IMR-90 (cell line): Measurements from ENCODE around the gene CPLX1. TPM values are rescaled to one million over a fixed set of nuclear protein-coding genes. Genes with fewer than 3 reads are reported as not detected.

Source experiments
- ATAC-seq: fragments of 200-7000 bp; cut with Tn5 transposase; 2 replicates; pipeline ENCODE4 v1.9.1; 2020; ENCODE audit warnings: low read depth, mild to moderate bottlenecking, moderate library complexity
- BruUV-seq: library from RNA; stranded (reverse); fragments of 400-500 nt; replicated peaks from 2 replicates; lab custom pipeline; 2021; lab: Mats Ljungman, UMichigan
- CTCF ChIA-PET: fragments of 300-600 bp; formaldehyde crosslinking; extraction: SDS; loops from one replicate; lab custom pipeline; 2021; ENCODE audit warnings: antibody characterized with exemption; lab: Yijun Ruan, JAX
- POLR2A ChIA-PET: fragments of 300-600 bp; sonication (Branson Sonifier 250); formaldehyde crosslinking; loops from one replicate; lab custom pipeline; 2022; ENCODE audit warnings: antibody characterized with exemption; ENCODE audit not compliant: unreplicated experiment; lab: Charles Lee
- DNase-seq: peaks from one replicate; pipeline ENCODE4 v3.0.0; 2013
- H2AFZ ChIP-seq: replicated peaks from 2 replicates; pipeline ENCODE3; 2013; ENCODE audit warnings: low read length, mild to moderate bottlenecking; ENCODE audit not compliant: poor library complexity
- H2AK5ac ChIP-seq: 2 replicates; pipeline ENCODE4 v1.6.1; 2013; ENCODE audit warnings: low read depth, low read length, inconsistent platforms
- H2AK9ac ChIP-seq: replicated peaks from 2 replicates; pipeline ENCODE3; 2013; ENCODE audit warnings: mild to moderate bottlenecking, low read depth, low read length, moderate library complexity; ENCODE audit not compliant: poor library complexity
- H2BK120ac ChIP-seq: 2 replicates; pipeline ENCODE4 v1.6.1; 2013; ENCODE audit warnings: low read depth, low read length, inconsistent platforms
- H2BK15ac ChIP-seq: 3 replicates; pipeline ENCODE4 v1.6.1; 2013; ENCODE audit warnings: low read depth, low read length, inconsistent platforms
- H2BK20ac ChIP-seq: 2 replicates; pipeline ENCODE4 v1.6.1; 2013; ENCODE audit warnings: low read depth, mild to moderate bottlenecking, inconsistent platforms, low read length, moderate library complexity
- H2BK5ac ChIP-seq: 2 replicates; pipeline ENCODE4 v1.6.1; 2013; ENCODE audit warnings: mild to moderate bottlenecking, low read depth, low read length, inconsistent platforms; ENCODE audit not compliant: poor library complexity, severe bottlenecking
- H3K14ac ChIP-seq: replicated peaks from 2 replicates; pipeline ENCODE4 v1.6.1; 2013; ENCODE audit warnings: low read depth, low read length, inconsistent platforms
- H3K18ac ChIP-seq: 2 replicates; pipeline ENCODE4 v1.6.1; 2013; ENCODE audit warnings: low read depth, low read length, control low read depth
- H3K23ac ChIP-seq: 2 replicates; pipeline ENCODE4 v1.6.1; 2013; ENCODE audit warnings: low read depth, low read length, inconsistent platforms
- H3K27ac ChIP-seq: 2 replicates; pipeline ENCODE4 v1.5.1; 2013; ENCODE audit warnings: mild to moderate bottlenecking, control low read depth, low read length; ENCODE audit not compliant: insufficient read depth
- H3K27me3 ChIP-seq: 2 replicates; pipeline ENCODE4 v1.6.1; 2013; ENCODE audit warnings: low read length; ENCODE audit not compliant: control insufficient read depth, insufficient read depth
- H3K36me3 ChIP-seq: 2 replicates; pipeline ENCODE4 v1.6.1; 2013; ENCODE audit warnings: low read length, mixed read lengths; ENCODE audit not compliant: control insufficient read depth, insufficient read depth
- H3K4ac ChIP-seq: 2 replicates; pipeline ENCODE4 v1.6.1; 2013; ENCODE audit warnings: low read depth, low read length, inconsistent platforms
- H3K4me1 ChIP-seq: 2 replicates; pipeline ENCODE4 v1.6.1; 2013; ENCODE audit warnings: low read length, mixed read lengths; ENCODE audit not compliant: control insufficient read depth, insufficient read depth
- H3K4me2 ChIP-seq: 2 replicates; pipeline ENCODE4 v1.6.1; 2013; ENCODE audit warnings: low read depth, mild to moderate bottlenecking, control low read depth, low read length, moderate library complexity
- H3K4me3 ChIP-seq: 2 replicates; pipeline ENCODE4 v1.5.1; 2013; ENCODE audit warnings: low read depth, mild to moderate bottlenecking, control low read depth, low read length, moderate library complexity; ENCODE audit not compliant: insufficient read depth
- H3K56ac ChIP-seq: 2 replicates; pipeline ENCODE4 v1.6.1; 2013; ENCODE audit warnings: low read length, inconsistent platforms; ENCODE audit not compliant: insufficient read depth; ENCODE audit errors: extremely low read depth
- H3K79me1 ChIP-seq, 2 experiments: 2 replicates each; pipeline ENCODE4 v1.6.1; 2013; ENCODE audit warnings: low read length in 2 of 2, inconsistent platforms in 1 of 2, low read depth in 1 of 2
- H3K9ac ChIP-seq: 2 replicates; pipeline ENCODE4 v1.6.1; 2013; ENCODE audit warnings: low read depth, low read length, control low read depth
- H3K9me1 ChIP-seq: 2 replicates; pipeline ENCODE4 v1.6.1; 2013; ENCODE audit warnings: low read length, inconsistent platforms; ENCODE audit not compliant: insufficient read depth
- H3K9me3 ChIP-seq: 2 replicates; pipeline ENCODE4 v1.6.1; 2013; ENCODE audit warnings: low read length; ENCODE audit not compliant: control insufficient read depth, insufficient read depth
- H4K20me1 ChIP-seq: 2 replicates; pipeline ENCODE4 v1.6.1; 2013; ENCODE audit warnings: low read length, inconsistent platforms; ENCODE audit not compliant: insufficient read depth
- H4K5ac ChIP-seq: 2 replicates; pipeline ENCODE4 v1.6.1; 2013; ENCODE audit warnings: mild to moderate bottlenecking, low read depth, low read length, control low read depth
- H4K8ac ChIP-seq, 2 experiments: 2 replicates each; pipeline ENCODE4 v1.6.1; 2013; ENCODE audit warnings: low read depth in 2 of 2, low read length in 2 of 2, control low read depth in 1 of 2, inconsistent platforms in 1 of 2
- H4K91ac ChIP-seq: 2 replicates; pipeline ENCODE4 v1.6.1; 2013; ENCODE audit warnings: low read depth, low read length, inconsistent platforms; ENCODE audit not compliant: insufficient read depth
- BHLHE40 ChIP-seq: fragments of 150-350 bp; IDR thresholded peaks from 2 replicates; pipeline ENCODE4 v1.6.1; 2016; ENCODE audit warnings: mild to moderate bottlenecking, low read depth, low read length
- CEBPB ChIP-seq: IDR thresholded peaks from 2 replicates; pipeline ENCODE4 v1.6.1; 2012; ENCODE audit warnings: low read depth, low read length, improper control_type of control experiment
- CTCF ChIP-seq: conservative IDR thresholded peaks from 2 replicates; pipeline ENCODE4 v1.5.1; 2012; ENCODE audit warnings: mild to moderate bottlenecking, low read depth, low read length, improper control_type of control experiment
- FOS ChIP-seq: fragments of 150-350 bp; IDR thresholded peaks from 2 replicates; pipeline ENCODE4 v1.6.1; 2016; ENCODE audit warnings: low read depth, low read length
- MAFK ChIP-seq: IDR thresholded peaks from 2 replicates; pipeline ENCODE4 v1.6.1; 2012; ENCODE audit warnings: low read depth, low read length, improper control_type of control experiment
- MAZ ChIP-seq: IDR thresholded peaks from 2 replicates; pipeline ENCODE4 v1.6.1; 2012; ENCODE audit warnings: low read depth, mild to moderate bottlenecking, low read length, improper control_type of control experiment, moderate library complexity, borderline replicate concordance
- MXI1 ChIP-seq: IDR thresholded peaks from 2 replicates; pipeline ENCODE4 v1.6.1; 2012; ENCODE audit warnings: low read depth, mild to moderate bottlenecking, low read length, moderate library complexity, borderline replicate concordance
- NFE2L2 ChIP-seq: fragments of 150-350 bp; IDR thresholded peaks from 2 replicates; pipeline ENCODE4 v1.6.1; 2016; ENCODE audit warnings: low read depth, mild to moderate bottlenecking, low read length
- POLR2A ChIP-seq: IDR thresholded peaks from 2 replicates; pipeline ENCODE4 v1.6.1; 2012; ENCODE audit warnings: mild to moderate bottlenecking, low read depth, low read length
- RAD21 ChIP-seq: IDR thresholded peaks from 2 replicates; pipeline ENCODE4 v1.6.1; 2012; ENCODE audit warnings: low read length, improper control_type of control experiment
- RCOR1 ChIP-seq: IDR thresholded peaks from 2 replicates; pipeline ENCODE4 v1.6.1; 2012; ENCODE audit warnings: mild to moderate bottlenecking, low read length, improper control_type of control experiment; ENCODE audit not compliant: insufficient replicate concordance
- RFX5 ChIP-seq: IDR thresholded peaks from 2 replicates; pipeline ENCODE4 v1.8.0; 2012; ENCODE audit warnings: low read depth, mild to moderate bottlenecking, low read length, moderate library complexity
- SMC3 ChIP-seq: fragments of 150-350 bp; IDR thresholded peaks from 2 replicates; pipeline ENCODE4 v1.6.1; 2016; ENCODE audit warnings: low read depth, mild to moderate bottlenecking, antibody characterized with exemption, low read length, moderate library complexity
- USF2 ChIP-seq: fragments of 150-350 bp; IDR thresholded peaks from 2 replicates; pipeline ENCODE4 v1.6.1; 2017; ENCODE audit warnings: mild to moderate bottlenecking, antibody characterized with exemption, low read length, low read depth
- WGBS, 2 experiments: methylation state at CpG; one replicate each; pipeline versions ENCODE4 v1.1.5 to v1.1.7; 2013; ENCODE audit warnings: missing lambda C conversion rate in 2 of 2; ENCODE audit not compliant: insufficient read length in 1 of 2; ENCODE audit errors: extremely low coverage in 2 of 2; 5-methylcytosine and 5-hydroxymethylcytosine counted together
- dilution Hi-C: fragments of 300-500 bp; cut with HindIII; formaldehyde crosslinking; loops from one replicate; pipeline ENCODE4 v1.14.3; 2018; ENCODE audit warnings: low sequenced_read_pairs; ENCODE audit not compliant: unreplicated experiment
- in situ Hi-C: fragments of 300-500 bp; cut with MboI; formaldehyde crosslinking; loops from 3 replicates; pipeline ENCODE4 v1.14.3; 2019; ENCODE audit warnings: low sequenced_read_pairs, inconsistent platforms, mixed read lengths
- intact Hi-C: fragments of 100-400 bp; cut with micrococcal nuclease; formaldehyde crosslinking; loops from 2 replicates; pipeline ENCODE4 v1.10.0; 2022
- polyA plus RNA-seq, 3 experiments: library from polyadenylated mRNA; depleted of rRNA; stranded (reverse); fragments of >200 nt; gene quantifications; 2 replicates each; pipeline ENCODE4 v1.2.3, GENCODE V29; 2012; ENCODE audit warnings: low replicate concordance in 1 of 3
- total RNA-seq: library from RNA; depleted of rRNA; stranded (reverse); fragments of >200 nt; gene quantifications from 2 replicates; pipeline ENCODE4 v1.2.3, GENCODE V29; 2012
- TF ChIP-seq, protein P1 (sequence below): fragments of 150-350 bp; IDR thresholded peaks from 2 replicates; pipeline ENCODE4 v1.6.1; 2016; ENCODE audit warnings: low read depth, mild to moderate bottlenecking, low read length, moderate library complexity, borderline replicate concordance

CPLX1 gene
- total and polyA plus RNA-seq, 2 of the 4 experiments (the other 2 are of a cell fraction): 0.05 TPM; not detected in 1

GRCh38 chr4:770022-770421 lies 55.9 kb downstream of the CPLX1 start:
- BruUV-seq: no TSS peak

More at GRCh38 chr4:770022-770421, 55.9 kb downstream of the CPLX1 start:
- DNase-seq: peak; percentile 38
- H3K79me1 ChIP-seq: peaks cover 25 to 72% of the 10 kb centered on the region in 2 experiments
- ChIA-PET CTCF (no interaction called here), POLR2A (no interaction called here)
- no peak overlapping the region for H4K5ac ChIP-seq
- H2BK120ac ChIP-seq: no peak overlapping the region
- H3K9ac ChIP-seq: no peak overlapping the region
- H3K4me1 ChIP-seq: peaks cover 2% of the 10 kb centered on the region; the same call in 1 of the 2 replicates
- H3K4ac ChIP-seq: no peak overlapping the region
- H3K27ac ChIP-seq: no peak overlapping the region
- no peak overlapping the region for H2AK9ac ChIP-seq
- H3K4me3 ChIP-seq: no peak overlapping the region
- no peak overlapping the region for H4K8ac ChIP-seq
- peaks cover 97% of the 10 kb centered on the region for H4K20me1 ChIP-seq
- in situ Hi-C loops (no loop called here), dilution Hi-C loops (no loop called here), intact Hi-C loops (no loop called here)
- H3K4me2 ChIP-seq: no peak overlapping the region
- ATAC-seq: no peak
- H3K23ac ChIP-seq: no peak overlapping the region
- H2BK15ac ChIP-seq: no peak overlapping the region
- no peak overlapping the region for H2AK5ac ChIP-seq
- no peak overlapping the region for H4K91ac ChIP-seq
- H3K14ac ChIP-seq: no peak overlapping the region
- no peak overlapping the region for H2BK20ac ChIP-seq
- no peaks in the 10 kb centered on the region for H3K27me3 ChIP-seq
- no peak overlapping the region for H2BK5ac ChIP-seq
- H3K18ac ChIP-seq: no peak overlapping the region
- H2AFZ ChIP-seq: peak overlapping the region; percentile 23
- WGBS, 2 experiments: 92% methylated on average over 2 of the region's 5 CpGs; no CpG with 5 or more reads in 1 of the 2 experiments
- H3K36me3 ChIP-seq: peaks cover 58% of the 10 kb centered on the region
- no peaks in the 10 kb centered on the region for H3K9me3 ChIP-seq
- TF ChIP-seq NFE2L2 (no peak), CTCF (no peak), MAFK (no peak), RFX5 (no peak), BHLHE40 (no peak), POLR2A (no peak), USF2 (no peak), FOS (no peak), MXI1 (no peak), RAD21 (no peak), RCOR1 (no peak), SMC3 (no peak), MAZ (no peak), CEBPB (no peak)
- TF ChIP-seq, protein P1, sequence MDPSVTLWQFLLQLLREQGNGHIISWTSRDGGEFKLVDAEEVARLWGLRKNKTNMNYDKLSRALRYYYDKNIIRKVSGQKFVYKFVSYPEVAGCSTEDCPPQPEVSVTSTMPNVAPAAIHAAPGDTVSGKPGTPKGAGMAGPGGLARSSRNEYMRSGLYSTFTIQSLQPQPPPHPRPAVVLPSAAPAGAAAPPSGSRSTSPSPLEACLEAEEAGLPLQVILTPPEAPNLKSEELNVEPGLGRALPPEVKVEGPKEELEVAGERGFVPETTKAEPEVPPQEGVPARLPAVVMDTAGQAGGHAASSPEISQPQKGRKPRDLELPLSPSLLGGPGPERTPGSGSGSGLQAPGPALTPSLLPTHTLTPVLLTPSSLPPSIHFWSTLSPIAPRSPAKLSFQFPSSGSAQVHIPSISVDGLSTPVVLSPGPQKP: no peak
- H3K56ac ChIP-seq: no peak overlapping the region
- H3K9me1 ChIP-seq: peaks cover 12% of the 10 kb centered on the region
